H9 (cell line): ENCODE results near the gene DTNA. TPM values are rescaled to one million over a fixed set of nuclear protein-coding genes. Genes with fewer than 3 reads are reported as not detected.

Experiments
- DNase-seq: peaks from one replicate; pipeline ENCODE4 v3.0.0-alpha.2; 2017
- H2AFZ ChIP-seq: one replicate; pipeline ENCODE4 v1.6.1; 2013; ENCODE audit warnings: mild to moderate bottlenecking, low read length, control low read depth, moderate library complexity
- H2AK5ac ChIP-seq: 2 replicates; pipeline ENCODE4 v1.6.1; 2013; ENCODE audit warnings: low read length, control low read depth, mixed read lengths; ENCODE audit not compliant: insufficient read length
- H2BK120ac ChIP-seq: one replicate; pipeline ENCODE4 v1.6.1; 2013; ENCODE audit warnings: low read depth, mild to moderate bottlenecking, low read length, control low read depth, inconsistent platforms; ENCODE audit not compliant: poor library complexity, severe bottlenecking
- H2BK12ac ChIP-seq: 2 replicates; pipeline ENCODE4 v1.6.1; 2013; ENCODE audit warnings: low read length, control low read depth, mixed read lengths, low read depth; ENCODE audit not compliant: insufficient read length
- H2BK15ac ChIP-seq: 2 replicates; pipeline ENCODE4 v1.6.1; 2013; ENCODE audit warnings: low read depth, low read length, control low read depth
- H2BK20ac ChIP-seq: one replicate; pipeline ENCODE4 v1.6.1; 2013; ENCODE audit warnings: low read depth, mild to moderate bottlenecking, low read length, control low read depth, inconsistent platforms; ENCODE audit not compliant: poor library complexity, severe bottlenecking
- H2BK5ac ChIP-seq: 2 replicates; pipeline ENCODE4 v1.6.1; 2013; ENCODE audit warnings: low read length, control low read depth, mixed read lengths; ENCODE audit not compliant: insufficient read length
- H3K14ac ChIP-seq: 2 replicates; pipeline ENCODE4 v1.6.1; 2013; ENCODE audit warnings: low read length, control low read depth; ENCODE audit not compliant: insufficient read depth
- H3K18ac ChIP-seq: 2 replicates; pipeline ENCODE4 v1.6.1; 2013; ENCODE audit warnings: low read depth, mild to moderate bottlenecking, mixed read lengths, low read length, control low read depth; ENCODE audit not compliant: insufficient read length
- H3K23ac ChIP-seq: 2 replicates; pipeline ENCODE4 v1.6.1; 2013; ENCODE audit warnings: low read length, control low read depth, mixed read lengths, low read depth; ENCODE audit not compliant: insufficient read length
- H3K23me2 ChIP-seq: 2 replicates; pipeline ENCODE4 v1.6.1; 2013; ENCODE audit warnings: low read depth, mild to moderate bottlenecking, mixed read lengths, low read length, control low read depth; ENCODE audit not compliant: insufficient read length, poor library complexity, severe bottlenecking
- H3K27ac ChIP-seq: 2 replicates; pipeline ENCODE4 v1.5.1; 2013; ENCODE audit warnings: low read length, control low read depth, mixed read lengths, low read depth; ENCODE audit not compliant: insufficient read length
- H3K27me3 ChIP-seq: 2 replicates; pipeline ENCODE4 v1.6.1; 2013; ENCODE audit warnings: low read length, control low read depth, inconsistent platforms; ENCODE audit not compliant: insufficient read depth
- H3K4ac ChIP-seq: 2 replicates; pipeline ENCODE4 v1.6.1; 2013; ENCODE audit warnings: low read depth, mild to moderate bottlenecking, control low read depth, inconsistent platforms, low read length, moderate library complexity
- H3K4me1 ChIP-seq: 2 replicates; pipeline ENCODE4 v1.6.1; 2013; ENCODE audit warnings: low read length, control low read depth, inconsistent platforms; ENCODE audit not compliant: insufficient read depth
- H3K4me2 ChIP-seq: 2 replicates; pipeline ENCODE4 v1.6.1; 2013; ENCODE audit warnings: low read length, control low read depth, mixed read lengths; ENCODE audit not compliant: insufficient read length, insufficient read depth
- H3K56ac ChIP-seq: 2 replicates; pipeline ENCODE4 v1.6.1; 2013; ENCODE audit warnings: low read depth, mild to moderate bottlenecking, mixed read lengths, low read length, control low read depth; ENCODE audit not compliant: insufficient read length
- H3K79me1 ChIP-seq: 2 replicates; pipeline ENCODE4 v1.6.1; 2013; ENCODE audit warnings: low read depth, mild to moderate bottlenecking, moderate library complexity, low read length, control low read depth, inconsistent platforms; ENCODE audit not compliant: insufficient read depth, poor library complexity, severe bottlenecking
- H3K79me2 ChIP-seq: 2 replicates; pipeline ENCODE4 v1.6.1; 2013; ENCODE audit warnings: low read length, control low read depth, inconsistent platforms; ENCODE audit not compliant: insufficient read depth
- H3K9ac ChIP-seq: 2 replicates; pipeline ENCODE4 v1.6.1; 2013; ENCODE audit warnings: low read length, control low read depth, mixed read lengths; ENCODE audit not compliant: insufficient read length; ENCODE audit errors: extremely low read depth
- H3K9me3 ChIP-seq: one replicate; pipeline ENCODE4 v1.6.1; 2013; ENCODE audit warnings: low read depth, low read length, inconsistent platforms; ENCODE audit not compliant: control insufficient read depth
- H3T11ph ChIP-seq: one replicate; pipeline ENCODE4 v1.6.1; 2013; ENCODE audit warnings: mild to moderate bottlenecking, low read length, control low read depth, inconsistent platforms
- H4K20me1 ChIP-seq: one replicate; pipeline ENCODE4 v1.6.1; 2013; ENCODE audit not compliant: control insufficient read depth, insufficient read length, insufficient read depth
- H4K5ac ChIP-seq: 2 replicates; pipeline ENCODE4 v1.6.1; 2013; ENCODE audit warnings: low read depth, mild to moderate bottlenecking, mixed read lengths, low read length, control low read depth; ENCODE audit not compliant: insufficient read length
- H4K8ac ChIP-seq: replicated peaks from 2 replicates; pipeline ENCODE4 v1.6.1; 2013; ENCODE audit warnings: low read length, control low read depth, mixed read lengths, low read depth; ENCODE audit not compliant: insufficient read length
- H4K91ac ChIP-seq: 2 replicates; pipeline ENCODE4 v1.6.1; 2013; ENCODE audit warnings: low read depth, mild to moderate bottlenecking, moderate library complexity, mixed read lengths, low read length, control low read depth; ENCODE audit not compliant: insufficient read length
- H3K27ac Mint-ChIP-seq, 3 experiments: 2 replicates in 2 of 3; 3 replicates in 1 of 3; pipeline ENCODE4 v1.8.0; 2020 to 2021; ENCODE audit warnings: mixed read lengths in 3 of 3, mild to moderate bottlenecking in 1 of 3, moderate library complexity in 1 of 3
- H3K27me3 Mint-ChIP-seq: 2 replicates; pipeline ENCODE4 v1.8.0; 2021; ENCODE audit warnings: low read depth, mild to moderate bottlenecking, moderate library complexity, mixed read lengths
- H3K36me3 Mint-ChIP-seq, 3 experiments: 2 replicates in 2 of 3; 3 replicates in 1 of 3; pipeline ENCODE4 v1.8.0; 2020 to 2021; ENCODE audit warnings: low read depth in 3 of 3, mixed read lengths in 3 of 3; ENCODE audit not compliant: insufficient read depth in 1 of 3
- H3K4me1 Mint-ChIP-seq, 2 experiments: 2 replicates each; pipeline ENCODE4 v1.8.0; 2020; ENCODE audit warnings: mixed read lengths in 2 of 2
- H3K4me3 Mint-ChIP-seq, 2 experiments: 2 replicates in 1 of 2; 3 replicates in 1 of 2; pipeline ENCODE4 v1.8.0; 2020 to 2021; ENCODE audit warnings: mild to moderate bottlenecking in 2 of 2, mixed read lengths in 2 of 2, moderate library complexity in 1 of 2
- H3K9me3 Mint-ChIP-seq, 2 experiments: 2 replicates in 1 of 2; 3 replicates in 1 of 2; pipeline ENCODE4 v1.8.0; 2020; ENCODE audit warnings: mild to moderate bottlenecking in 2 of 2, mixed read lengths in 2 of 2, moderate library complexity in 1 of 2
- CTCF ChIP-seq: fragments of 200-600 bp; sonication (generic); conservative IDR thresholded peaks from 3 replicates; pipeline ENCODE4 v1.8.0; 2021; ENCODE audit warnings: antibody characterized with exemption, mild to moderate bottlenecking
- WGBS: extraction: QIAGEN DNeasy Blood & Tissue Kit; methylation state at CpG from one replicate; pipeline ENCODE4 v1.1.7; 2013; ENCODE audit warnings: missing lambda C conversion rate, low lambda C conversion rate, mixed read lengths; ENCODE audit not compliant: insufficient read length; ENCODE audit errors: extremely low coverage; 5-methylcytosine and 5-hydroxymethylcytosine counted together
- total RNA-seq: library from RNA; stranded (reverse); gene quantifications from 2 replicates; pipeline ENCODE4 v1.2.1, GENCODE V29; 2021

DTNA gene
- total RNA-seq, 1 experiment from 2014 or later, result 25.5 TPM

GRCh38 chr18:34866310-34866709, 156.2 kb downstream of the DTNA start:
- H4K8ac ChIP-seq, result no peak overlapping the region
- no peaks in the 10 kb centered on the region for H3K27me3 Mint-ChIP-seq
- no peaks in the 10 kb centered on the region for H3K9me3 ChIP-seq
- no peak overlapping the region for H2AK5ac ChIP-seq
- WGBS, result no CpG with 5 or more reads among the region's 2 CpGs
- no peak overlapping the region for H3K4me3 Mint-ChIP-seq
- H2BK15ac ChIP-seq, result no peak overlapping the region
- H3K14ac ChIP-seq, result no peak overlapping the region
- no peaks in the 10 kb centered on the region for H3K4me1 ChIP-seq
- no peak overlapping the region for H3K56ac ChIP-seq
- H2BK12ac ChIP-seq, result no peak overlapping the region
- no peak overlapping the region for H2BK120ac ChIP-seq
- H3K9ac ChIP-seq, result no peak overlapping the region
- no peak overlapping the region for H3K27ac ChIP-seq
- no peaks in the 10 kb centered on the region for H3K23me2 ChIP-seq
- H3K27ac Mint-ChIP-seq, result no peak overlapping the region
- no peak for TF ChIP-seq CTCF
- H3K79me2 ChIP-seq, result no peaks in the 10 kb centered on the region
- no peak for DNase-seq
- H3K4me1 Mint-ChIP-seq, result peaks cover 2% of the 10 kb centered on the region in 2 experiments
- H3K27me3 ChIP-seq, result no peaks in the 10 kb centered on the region
- no peak overlapping the region for H4K5ac ChIP-seq
- H3K4me2 ChIP-seq, result no peak overlapping the region
- no peak overlapping the region for H3K18ac ChIP-seq
- no peak overlapping the region for H3K4ac ChIP-seq
- no peak overlapping the region for H2AFZ ChIP-seq
- H4K91ac ChIP-seq, result no peak overlapping the region
- H2BK5ac ChIP-seq, result no peak overlapping the region
- no peaks in the 10 kb centered on the region for H3K79me1 ChIP-seq
- H3K23ac ChIP-seq, result no peak overlapping the region
- H3T11ph ChIP-seq, result no peak overlapping the region
- H4K20me1 ChIP-seq, result no peaks in the 10 kb centered on the region
- no peaks in the 10 kb centered on the region for H3K9me3 Mint-ChIP-seq
- no peak overlapping the region for H2BK20ac ChIP-seq
- peaks cover 0 to 3% (median 0%) of the 10 kb centered on the region in 3 experiments; a peak in 2 of 7 replicates for H3K36me3 Mint-ChIP-seq
